Liver (tissue), 9 donors: ENCODE measurements around the gene CDC20. TPM values are rescaled to one million over a fixed set of nuclear protein-coding genes. Genes with fewer than 3 reads are reported as not detected.
A peak's percentile ranks its signal among the peaks of the same experiment; 100 is the strongest.

ENCODE experiments used
- DNase-seq: peaks from one replicate; pipeline ENCODE4 v3.0.0-alpha.2; 2017; ENCODE audit warnings: low spot score
- H3K27ac ChIP-seq, 2 donors: one replicate each; pipeline ENCODE4 v1.7.0; 2013; ENCODE audit warnings: inconsistent platforms in 2 of 2, low read length in 2 of 2, control low read depth in 1 of 2, low read depth in 1 of 2, mild to moderate bottlenecking in 1 of 2
- H3K27me3 ChIP-seq, 4 donors: one replicate each; pipeline versions ENCODE4 v1.6.1 to v1.7.0; 2013; ENCODE audit warnings: low read length in 3 of 4, inconsistent platforms in 1 of 4, mild to moderate bottlenecking in 1 of 4, moderate library complexity in 1 of 4; ENCODE audit not compliant: control insufficient read depth in 4 of 4, insufficient read depth in 4 of 4
- H3K36me3 ChIP-seq, 4 donors: one replicate each; pipeline versions ENCODE4 v1.6.1 to v1.7.0; 2013; ENCODE audit warnings: low read length in 3 of 4, mild to moderate bottlenecking in 3 of 4, low read depth in 1 of 4, moderate library complexity in 1 of 4; ENCODE audit not compliant: control insufficient read depth in 4 of 4, insufficient read depth in 3 of 4
- H3K4me1 ChIP-seq, 4 donors: one replicate each; pipeline versions ENCODE4 v1.6.1 to v1.7.0; 2013; ENCODE audit warnings: low read length in 3 of 4, mild to moderate bottlenecking in 3 of 4, moderate library complexity in 1 of 4; ENCODE audit not compliant: control insufficient read depth in 4 of 4, insufficient read depth in 4 of 4
- H3K4me3 ChIP-seq, 3 donors: one replicate each; pipeline versions ENCODE4 v1.6.1 to v1.7.0; 2013; ENCODE audit warnings: low read length in 3 of 3, control low read depth in 1 of 3, low read depth in 1 of 3, mild to moderate bottlenecking in 1 of 3
- H3K9ac ChIP-seq, 2 donors: one replicate each; pipeline ENCODE4 v1.7.0; 2013; ENCODE audit warnings: low read length in 2 of 2, mild to moderate bottlenecking in 2 of 2, moderate library complexity in 2 of 2, control low read depth in 1 of 2, low read depth in 1 of 2
- H3K9me3 ChIP-seq, 4 donors: one replicate each; pipeline versions ENCODE4 v1.6.1 to v1.7.0; 2013; ENCODE audit warnings: low read length in 3 of 4; ENCODE audit not compliant: control insufficient read depth in 4 of 4
- ATF3 ChIP-seq: IDR thresholded peaks from 2 replicates; pipeline ENCODE4 v1.6.1; 2016; ENCODE audit warnings: antibody characterized with exemption
- EGR1 ChIP-seq, 2 donors: IDR thresholded peaks; 2 replicates each; pipeline ENCODE4 v1.6.1; 2016 to 2018; ENCODE audit warnings: antibody characterized with exemption in 2 of 2, low read depth in 2 of 2
- FOXA1 ChIP-seq: IDR thresholded peaks from 2 replicates; pipeline ENCODE4 v1.6.1; 2016; ENCODE audit warnings: antibody characterized with exemption
- FOXA2 ChIP-seq: IDR thresholded peaks from 2 replicates; pipeline ENCODE4 v1.6.1; 2016; ENCODE audit warnings: antibody characterized with exemption
- HNF4A ChIP-seq, 2 donors: conservative IDR thresholded peaks; 2 replicates each; pipeline ENCODE4 v1.6.1; 2016; ENCODE audit warnings: antibody characterized with exemption in 2 of 2, mild to moderate bottlenecking in 2 of 2
- JUND ChIP-seq, 2 donors: IDR thresholded peaks; 2 replicates each; pipeline ENCODE4 v1.6.1; 2016; ENCODE audit warnings: antibody characterized with exemption in 2 of 2
- NR2F2 ChIP-seq: IDR thresholded peaks from 2 replicates; pipeline ENCODE4 v1.6.1; 2016; ENCODE audit warnings: antibody characterized with exemption
- RAD21 ChIP-seq, 2 donors: IDR thresholded peaks; 2 replicates each; pipeline ENCODE4 v1.6.1; 2016; ENCODE audit warnings: antibody characterized with exemption in 2 of 2, mild to moderate bottlenecking in 2 of 2
- REST ChIP-seq: IDR thresholded peaks from 2 replicates; pipeline ENCODE4 v1.6.1; 2016; ENCODE audit warnings: antibody characterized with exemption, mild to moderate bottlenecking
- RXRA ChIP-seq, 2 donors: IDR thresholded peaks; 2 replicates each; pipeline ENCODE4 v1.6.1; 2017 to 2018; ENCODE audit warnings: antibody characterized with exemption in 2 of 2, mild to moderate bottlenecking in 1 of 2
- SP1 ChIP-seq: IDR thresholded peaks from 2 replicates; pipeline ENCODE4 v1.6.1; 2018; ENCODE audit warnings: antibody characterized with exemption, mild to moderate bottlenecking
- YY1 ChIP-seq: IDR thresholded peaks from 2 replicates; pipeline ENCODE4 v1.6.1; 2016; ENCODE audit warnings: antibody characterized with exemption, mild to moderate bottlenecking
- ZBTB33 ChIP-seq: IDR thresholded peaks from 2 replicates; pipeline ENCODE4 v1.6.1; 2016; ENCODE audit warnings: antibody characterized with exemption
- whole genome bisulfite sequencing: extraction: QIAGEN DNeasy Blood & Tissue Kit; methylation state at CpG from one replicate; pipeline ENCODE4 v1.1.7; 2013; 5-methylcytosine and 5-hydroxymethylcytosine counted together
- polyA plus RNA-seq, 2 donors: library from polyadenylated mRNA; stranded (reverse) in 1 of 2; unstranded in 1 of 2; fragments of 200-250 nt in 1 of 2; fragments of >200 nt in 1 of 2; fragmentation: Nextera tagmentation in 1 of 2; extraction: Ambion mirVana in 1 of 2; gene quantifications; one replicate each; pipeline versions ENCODE4 v1.2.1 to v1.2.3, GENCODE V29; 2013 to 2015
- total RNA-seq, 2 donors: library from RNA; depleted of rRNA; stranded (reverse); fragments of >200 nt; gene quantifications; one replicate each; pipeline ENCODE4 v1.2.3, GENCODE V29; 2014
- donor health status: healthy.
- donor health status: healthy.
- donor health status: healthy.
- donor health status: healthy.
- donor health status: healthy.

Gene CDC20
- total and polyA plus RNA-seq, 4 donors, result 0.25 to 73.4 (median 3.5) TPM

GRCh38 chr1:43345120-43345519 lies 13.7 kb upstream of the CDC20 start:
- DNase-seq, result no peak
- Histone ChIP-seq H3K4me3 (no peak overlapping the region), H3K9ac (no peak overlapping the region), H3K4me1 (peaks cover 0 to 24% (median 14%) of the 10 kb centered on the region in 4 donors), H3K9me3 (no peaks in the 10 kb centered on the region), H3K27me3 (no peaks in the 10 kb centered on the region), H3K36me3 (no peaks in the 10 kb centered on the region), H3K27ac (peak overlapping the region in 1 of 2 donors; percentile 27)
- WGBS, result 32% methylated on average over 3 of the region's 3 CpGs
- TF ChIP-seq JUND (IDR thresholded peaks at IDR 0.05) (peak in 1 of 2 donors; percentile 47), FOXA1 (no peak), ATF3 (no peak), EGR1 (IDR thresholded peaks at IDR 0.05; ENCODE audit: low read depth in 2 of 2) (no peak), HNF4A (conservative IDR thresholded peaks at IDR 0.05) (peak; percentile 41 to 68), SP1 (peak; percentile 29), RXRA (IDR thresholded peaks at IDR 0.05) (peak; percentile 12 to 81), NR2F2 (no peak), REST (peak; percentile 17), RAD21 (IDR thresholded peaks at IDR 0.05) (peak in 1 of 2 donors; percentile 8), YY1 (no peak)

- Histone ChIP-seq H3K36me3 (no peaks in the 10 kb centered on the region), H3K9me3 (no peaks in the 10 kb centered on the region), H3K4me3 (no peak overlapping the region), H3K27ac (no peak overlapping the region), H3K27me3 (no peaks in the 10 kb centered on the region), H3K9ac (no peak overlapping the region), H3K4me1 (peaks cover 0 to 24% (median 14%) of the 10 kb centered on the region in 4 donors)
- TF ChIP-seq FOXA2, result no peak
- TF ChIP-seq ZBTB33, result no peak
- no peak for TF ChIP-seq RXRA (IDR thresholded peaks at IDR 0.05)
- no peak for TF ChIP-seq REST
- no peak for TF ChIP-seq FOXA1
- 90% methylated on average over 5 of the region's 5 CpGs for WGBS
- DNase-seq, result no peak
These were observed 12.1 kb upstream of the CDC20 start for GRCh38 chr1:43346636-43347035.
